H1 (cell line): ENCODE measurements around the gene GAK. TPM values are rescaled to one million over a fixed set of nuclear protein-coding genes. Genes with fewer than 3 reads are reported as not detected.
A peak's percentile ranks its signal among the peaks of the same experiment; 100 is the strongest.

Experiments used
- CTCF ChIA-PET: fragments of 300-600 bp; sonication (Branson Sonifier 250); formaldehyde crosslinking; loops from one replicate; lab custom pipeline; 2021; ENCODE audit not compliant: partially characterized antibody; lab: Charles Lee
- POLR2A ChIA-PET: fragments of 300-600 bp; sonication (Branson Sonifier 250); formaldehyde crosslinking; loops from one replicate; lab custom pipeline; 2021; ENCODE audit warnings: inconsistent platforms; ENCODE audit not compliant: partially characterized antibody; lab: Charles Lee
- DNase-seq, 2 experiments: peaks; one replicate each; pipeline versions ENCODE4 v3.0.0 to v3.0.0-alpha.2; 2010 to 2022; ENCODE audit warnings: low spot score in 2 of 2, low read depth in 1 of 2, mixed read lengths in 1 of 2
- FAIRE-seq: peaks from 2 replicates; lab custom pipeline; 2011; peaks lifted over from hg19 to GRCh38; lab: Jason Lieb, UNC
- H2AFZ ChIP-seq: 2 replicates; pipeline ENCODE4 v1.8.1; 2012; ENCODE audit warnings: low read length, inconsistent platforms
- H2AK5ac ChIP-seq: 2 replicates; pipeline ENCODE4 v1.6.1; 2013; ENCODE audit warnings: low read depth, low read length
- H2BK120ac ChIP-seq: replicated peaks from 2 replicates; pipeline ENCODE3; 2013; ENCODE audit warnings: low read depth, low read length, inconsistent platforms
- H2BK12ac ChIP-seq: 2 replicates; pipeline ENCODE4 v1.6.1; 2013; ENCODE audit warnings: low read depth, low read length
- H2BK15ac ChIP-seq: 2 replicates; pipeline ENCODE4 v1.6.1; 2013; ENCODE audit warnings: low read length
- H2BK20ac ChIP-seq: 2 replicates; pipeline ENCODE4 v1.6.1; 2013; ENCODE audit warnings: low read length
- H2BK5ac ChIP-seq: 2 replicates; pipeline ENCODE4 v1.6.1; 2013; ENCODE audit warnings: low read depth, low read length
- H3K14ac ChIP-seq: 2 replicates; pipeline ENCODE4 v1.6.1; 2013; ENCODE audit warnings: inconsistent platforms; ENCODE audit not compliant: insufficient read length
- H3K18ac ChIP-seq: 2 replicates; pipeline ENCODE4 v1.6.1; 2013; ENCODE audit warnings: low read length; ENCODE audit errors: extremely low read depth
- H3K23ac ChIP-seq: 2 replicates; pipeline ENCODE4 v1.6.1; 2013; ENCODE audit warnings: inconsistent platforms; ENCODE audit not compliant: insufficient read length
- H3K23me2 ChIP-seq: 2 replicates; pipeline ENCODE4 v1.6.1; 2013; ENCODE audit warnings: low read depth, low read length
- H3K27ac ChIP-seq: 2 replicates; pipeline ENCODE4 v1.6.1; 2011; ENCODE audit warnings: low read depth, low read length, inconsistent platforms
- H3K27me3 ChIP-seq, 4 experiments: replicated peaks in 1 of 4; 1 replicate in 1 of 4; 2 replicates in 3 of 4; pipeline versions ENCODE4 v1.6.1 to v1.8.1; 2011 to 2013; ENCODE audit warnings: low read length in 3 of 4, mild to moderate bottlenecking in 3 of 4, inconsistent platforms in 2 of 4, mixed read lengths in 2 of 4, moderate library complexity in 1 of 4; ENCODE audit not compliant: control insufficient read depth in 3 of 4, insufficient read depth in 3 of 4; ENCODE audit errors: extremely low read depth in 1 of 4
- H3K36me3 ChIP-seq, 4 experiments: 2 replicates each; pipeline versions ENCODE4 v1.6.1 to v1.8.1; 2011 to 2013; ENCODE audit warnings: mild to moderate bottlenecking in 4 of 4, low read length in 3 of 4, moderate library complexity in 2 of 4, control low read depth in 1 of 4, inconsistent platforms in 1 of 4; ENCODE audit not compliant: insufficient read depth in 4 of 4, control insufficient read depth in 2 of 4
- H3K4ac ChIP-seq: replicated peaks from 2 replicates; pipeline ENCODE3; 2013; ENCODE audit warnings: low read length, low read depth, mixed read lengths, inconsistent platforms; ENCODE audit not compliant: insufficient read length
- H3K4me1 ChIP-seq, 4 experiments: replicated peaks in 1 of 4; 1 replicate in 1 of 4; 2 replicates in 3 of 4; pipeline versions ENCODE4 v1.6.1 to v1.8.1; 2011 to 2013; ENCODE audit warnings: low read length in 3 of 4, inconsistent platforms in 2 of 4, mixed read lengths in 1 of 4; ENCODE audit not compliant: insufficient read depth in 4 of 4, control insufficient read depth in 3 of 4
- H3K4me2 ChIP-seq, 2 experiments: 2 replicates each; pipeline versions ENCODE4 v1.6.1 to v1.8.1; 2011 to 2013; ENCODE audit warnings: low read depth in 2 of 2, low read length in 2 of 2, control low read depth in 1 of 2, inconsistent platforms in 1 of 2, mild to moderate bottlenecking in 1 of 2; ENCODE audit not compliant: insufficient read depth in 1 of 2
- H3K4me3 ChIP-seq, 4 experiments: fragments of 200-600, 300-600 bp in 1 of 4; sonication (generic), shearing (Covaris generic), sonication (Bioruptor Twin) in 1 of 4; 2 replicates each; pipeline versions ENCODE4 v1.5.1 to v1.8.1; 2011 to 2016; ENCODE audit warnings: low read length in 4 of 4, low read depth in 3 of 4, control low read depth in 2 of 4, inconsistent platforms in 2 of 4, mild to moderate bottlenecking in 2 of 4, mixed read lengths in 1 of 4, moderate library complexity in 1 of 4; ENCODE audit not compliant: insufficient read depth in 2 of 4; ENCODE audit errors: extremely low read depth in 1 of 4
- H3K56ac ChIP-seq: replicated peaks from 2 replicates; pipeline ENCODE3; 2013; ENCODE audit warnings: low read depth, mild to moderate bottlenecking, mixed read lengths, low read length, inconsistent platforms; ENCODE audit not compliant: insufficient read length
- H3K79me1 ChIP-seq: 2 replicates; pipeline ENCODE4 v1.6.1; 2013; ENCODE audit warnings: low read depth, low read length, control low read depth
- H3K79me2 ChIP-seq, 2 experiments: 2 replicates each; pipeline versions ENCODE4 v1.6.1 to v1.8.1; 2012 to 2013; ENCODE audit warnings: low read length in 2 of 2, mild to moderate bottlenecking in 2 of 2, inconsistent platforms in 1 of 2; ENCODE audit not compliant: insufficient read depth in 2 of 2, control insufficient read depth in 1 of 2
- H3K9ac ChIP-seq, 4 experiments: replicated peaks in 1 of 4; 1 replicate in 1 of 4; 2 replicates in 3 of 4; pipeline versions ENCODE4 v1.6.1 to v1.8.1; 2011 to 2013; ENCODE audit warnings: low read depth in 3 of 4, low read length in 3 of 4, control low read depth in 2 of 4, mild to moderate bottlenecking in 2 of 4, moderate library complexity in 2 of 4, inconsistent platforms in 1 of 4; ENCODE audit errors: extremely low read depth in 1 of 4
- H3K9me3 ChIP-seq, 2 experiments: 2 replicates each; pipeline versions ENCODE4 v1.6.1 to v1.8.1; 2012 to 2013; ENCODE audit warnings: mild to moderate bottlenecking in 2 of 2, moderate library complexity in 2 of 2, control low read depth in 1 of 2, inconsistent platforms in 1 of 2, low read depth in 1 of 2, low read length in 1 of 2, mixed read lengths in 1 of 2; ENCODE audit not compliant: insufficient read depth in 2 of 2
- H4K20me1 ChIP-seq, 2 experiments: replicated peaks in 1 of 2; 2 replicates each; pipeline versions ENCODE3 to v1.8.1; 2011 to 2013; ENCODE audit warnings: inconsistent platforms in 2 of 2, low read length in 2 of 2, mild to moderate bottlenecking in 1 of 2; ENCODE audit not compliant: insufficient read depth in 2 of 2, control insufficient read depth in 1 of 2
- H4K5ac ChIP-seq: 2 replicates; pipeline ENCODE4 v1.6.1; 2013; ENCODE audit warnings: low read length, low read depth, mixed read lengths, inconsistent platforms; ENCODE audit not compliant: insufficient read length
- H4K8ac ChIP-seq: 2 replicates; pipeline ENCODE4 v1.8.0; 2013; ENCODE audit warnings: mild to moderate bottlenecking, moderate library complexity, low read length, inconsistent platforms; ENCODE audit not compliant: insufficient read depth; ENCODE audit errors: extremely low read depth
- H4K91ac ChIP-seq: replicated peaks from 2 replicates; pipeline ENCODE3; 2013; ENCODE audit warnings: low read length, mixed read lengths, inconsistent platforms; ENCODE audit not compliant: insufficient read length
- ZNF274 ChIP-seq: IDR thresholded peaks from 2 replicates; pipeline ENCODE4 v1.7.0; 2012; ENCODE audit warnings: low read length, borderline replicate concordance; ENCODE audit errors: extremely low read depth
- WGBS, 2 experiments: shearing (Covaris generic) in 1 of 2; methylation state at CpG; one replicate each; pipeline versions ENCODE4 v1.1.6 to v1.1.7; 2013 to 2015; ENCODE audit warnings: low lambda C conversion rate in 2 of 2, mixed read lengths in 2 of 2, inconsistent platforms in 1 of 2, low coverage in 1 of 2, missing lambda C conversion rate in 1 of 2; ENCODE audit not compliant: insufficient replicate concordance in 2 of 2, insufficient coverage in 1 of 2, insufficient read length in 1 of 2; ENCODE audit errors: extremely low coverage in 1 of 2, missing lambda C conversion rate in 1 of 2; 5-methylcytosine and 5-hydroxymethylcytosine counted together
- polyA plus RNA-seq, 7 experiments: library from polyadenylated mRNA; depleted of rRNA in 3 of 7; stranded (reverse) in 5 of 7; unstranded in 2 of 7; fragments of >200 nt in 5 of 7; fragments of 200-250 nt in 2 of 7; gene quantifications; 1 replicate in 5 of 7; 2 replicates in 1 of 7; 4 replicates in 1 of 7; pipeline versions ENCODE4 v1.2.1 to v1.2.3, GENCODE V29; 2011 to 2013; ENCODE audit warnings: missing spikeins in 2 of 7, mixed read lengths in 2 of 7
- total RNA-seq: library from RNA; stranded (reverse); fragmentation: NEBNext Ultra II Directional; extraction: Animal tissue kit (Norgen Biotek cat#: 25700); gene quantifications from 2 replicates; pipeline ENCODE4 v1.2.1, GENCODE V29; 2021

The GAK gene
- total and polyA plus RNA-seq, 2 of the 8 experiments (the other 6 are each of a cell fraction or from before 2014, with no cell fraction given) = 31.5 to 70.8 TPM

- Histone ChIP-seq H2BK12ac (no peak overlapping the region), H2AFZ (no peak overlapping the region), H2BK120ac (no peak overlapping the region), H3K36me3 (peaks cover 0 to 4% (median 1%) of the 10 kb centered on the region in 4 experiments; a peak in 1 of 8 replicates), H2BK15ac (no peak overlapping the region), H3K14ac (no peak overlapping the region), H3K9ac (no peak overlapping the region; a peak in 2 of 7 replicates), H3K4ac (no peak overlapping the region), H3K4me3 (no peak overlapping the region), H3K18ac (no peak overlapping the region), H2BK20ac (no peak overlapping the region), H4K91ac (no peak overlapping the region), H4K8ac (peak overlapping the region; percentile 3; the same call in 1 of the 2 replicates), H3K27me3 (no peaks in the 10 kb centered on the region; a peak in 1 of 7 replicates), H3K23me2 (no peaks in the 10 kb centered on the region), H4K5ac (no peak overlapping the region), H3K79me1 (peaks cover 8% of the 10 kb centered on the region; the same call in 1 of the 2 replicates)
- CTCF ChIA-PET = interaction anchor here (1.3 to 2.6 kb wide), 2 partner anchors 9 to 15 kb away, joined by 4 to 7 read pairs; no protein-coding TSS in a partner anchor
- FAIRE-seq = no peak
- WGBS, 2 experiments = 92% methylated on average over 19 of the region's 20 CpGs; no CpG with 5 or more reads in 1 of the 2 experiments
- no peak for TF ChIP-seq ZNF274
- TF ChIP-seq, all 59 proteins: peak for 0
- Histone ChIP-seq H3K27ac (no peak overlapping the region), H3K4me1 (peaks cover 0 to 8% (median 0%) of the 10 kb centered on the region in 4 experiments; a peak in 3 of 7 replicates), H3K9me3 (peaks cover 0 to 10% of the 10 kb centered on the region in 2 experiments; a peak in 1 of 4 replicates), H4K20me1 (peaks cover 3 to 6% of the 10 kb centered on the region in 2 experiments), H3K23ac (no peak overlapping the region), H2BK5ac (no peak overlapping the region), H3K4me2 (no peak overlapping the region), H3K56ac (no peak overlapping the region), H2AK5ac (no peak overlapping the region), H3K79me2 (peaks cover 0 to 4% of the 10 kb centered on the region in 2 experiments; a peak in 2 of 4 replicates)
- POLR2A ChIA-PET = interaction anchor here (0.7 kb wide), 1 partner anchor 11 kb away, joined by 3 read pairs; no protein-coding TSS in a partner anchor
- DNase-seq = no peak
Measured at GRCh38 chr4:906339-907102, 25.6 kb downstream of the GAK start.
